ENCODE measurements around the gene CRYGS. TPM values are rescaled to one million over a fixed set of nuclear protein-coding genes. Genes with fewer than 3 reads are reported as not detected.
A peak's percentile ranks its signal among the peaks of the same experiment; 100 is the strongest.

CRYGS gene
- total and polyA plus RNA-seq, 9 of the 15 experiments (the other 6 are each of a cell fraction or from before 2014, with no cell fraction given): 1.5 to 3.8 (median 2.0) TPM

- Histone ChIP-seq H3K9me3 (replicated peaks; ENCODE audit: control insufficient read depth, insufficient read depth, low read depth, low read length) (no peaks in the 10 kb centered on the region), H3K4me3 (no peak overlapping the region), H3K9ac (ENCODE audit: insufficient read depth in 1 of 2, low read depth in 2 of 2, low read length in 2 of 2) (no peak overlapping the region), H3K9me1 (ENCODE audit: control insufficient read depth, insufficient read depth, low read length) (no peaks in the 10 kb centered on the region), H4K20me1 (replicated peaks; ENCODE audit: control insufficient read depth, insufficient read depth, low read length) (peaks cover 3% of the 10 kb centered on the region; the same call in 1 of the 2 replicates), H2AFZ (ENCODE audit: low read depth, low read length) (no peak overlapping the region), H3K4me1 (replicated peaks in 1 of 2; ENCODE audit: control insufficient read depth in 2 of 2, insufficient read depth in 2 of 2, low read length in 2 of 2) (no peaks in the 10 kb centered on the region), H3K27ac (ENCODE audit: extremely low read depth, low read depth, low read length) (no peak overlapping the region), H3K36me3 (ENCODE audit: control insufficient read depth, insufficient read depth, low read length) (no peaks in the 10 kb centered on the region), H3K27me3 (ENCODE audit: control insufficient read depth in 2 of 2, insufficient read depth in 2 of 2, low read length in 2 of 2) (peaks cover 4 to 45% of the 10 kb centered on the region in 2 experiments; a peak in 4 of 5 replicates), H3K79me2 (ENCODE audit: control insufficient read depth, insufficient read depth, low read length) (no peaks in the 10 kb centered on the region), H3K4me2 (ENCODE audit: insufficient read depth, low read length) (no peak overlapping the region)
- CTCF ChIA-PET (ENCODE audit: low intra/inter-chr PET ratio): no interaction called here
- intact Hi-C loops (cut with micrococcal nuclease) (no loop called here), in situ Hi-C loops (cut with MboI) (no loop called here)
- FAIRE-seq (peak; percentile 81), ATAC-seq (peak; percentile 93), DNase-seq (ENCODE audit: extremely low read depth in 1 of 4, low spot score in 3 of 4) (peak; percentile 29 to 52 (median 38))
- BruUV-seq (replicated peaks): no TSS peak
- POLR2A ChIA-PET: no interaction called here
- TF ChIP-seq RAD21 (CRISPR knock-in tag; conservative IDR thresholded peaks at IDR 0.05 in 1 of 2, IDR thresholded peaks at IDR 0.05 in 1 of 2): peak in 1 of 2 experiments; percentile 22; a peak in 1 of 4 replicates
- TF ChIP-seq, protein P1, sequence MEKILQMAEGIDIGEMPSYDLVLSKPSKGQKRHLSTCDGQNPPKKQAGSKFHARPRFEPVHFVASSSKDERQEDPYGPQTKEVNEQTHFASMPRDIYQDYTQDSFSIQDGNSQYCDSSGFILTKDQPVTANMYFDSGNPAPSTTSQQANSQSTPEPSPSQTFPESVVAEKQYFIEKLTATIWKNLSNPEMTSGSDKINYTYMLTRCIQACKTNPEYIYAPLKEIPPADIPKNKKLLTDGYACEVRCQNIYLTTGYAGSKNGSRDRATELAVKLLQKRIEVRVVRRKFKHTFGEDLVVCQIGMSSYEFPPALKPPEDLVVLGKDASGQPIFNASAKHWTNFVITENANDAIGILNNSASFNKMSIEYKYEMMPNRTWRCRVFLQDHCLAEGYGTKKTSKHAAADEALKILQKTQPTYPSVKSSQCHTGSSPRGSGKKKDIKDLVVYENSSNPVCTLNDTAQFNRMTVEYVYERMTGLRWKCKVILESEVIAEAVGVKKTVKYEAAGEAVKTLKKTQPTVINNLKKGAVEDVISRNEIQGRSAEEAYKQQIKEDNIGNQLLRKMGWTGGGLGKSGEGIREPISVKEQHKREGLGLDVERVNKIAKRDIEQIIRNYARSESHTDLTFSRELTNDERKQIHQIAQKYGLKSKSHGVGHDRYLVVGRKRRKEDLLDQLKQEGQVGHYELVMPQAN (IDR thresholded peaks at IDR 0.05; ENCODE audit: borderline replicate concordance): no peak
- TF ChIP-seq, protein P2, sequence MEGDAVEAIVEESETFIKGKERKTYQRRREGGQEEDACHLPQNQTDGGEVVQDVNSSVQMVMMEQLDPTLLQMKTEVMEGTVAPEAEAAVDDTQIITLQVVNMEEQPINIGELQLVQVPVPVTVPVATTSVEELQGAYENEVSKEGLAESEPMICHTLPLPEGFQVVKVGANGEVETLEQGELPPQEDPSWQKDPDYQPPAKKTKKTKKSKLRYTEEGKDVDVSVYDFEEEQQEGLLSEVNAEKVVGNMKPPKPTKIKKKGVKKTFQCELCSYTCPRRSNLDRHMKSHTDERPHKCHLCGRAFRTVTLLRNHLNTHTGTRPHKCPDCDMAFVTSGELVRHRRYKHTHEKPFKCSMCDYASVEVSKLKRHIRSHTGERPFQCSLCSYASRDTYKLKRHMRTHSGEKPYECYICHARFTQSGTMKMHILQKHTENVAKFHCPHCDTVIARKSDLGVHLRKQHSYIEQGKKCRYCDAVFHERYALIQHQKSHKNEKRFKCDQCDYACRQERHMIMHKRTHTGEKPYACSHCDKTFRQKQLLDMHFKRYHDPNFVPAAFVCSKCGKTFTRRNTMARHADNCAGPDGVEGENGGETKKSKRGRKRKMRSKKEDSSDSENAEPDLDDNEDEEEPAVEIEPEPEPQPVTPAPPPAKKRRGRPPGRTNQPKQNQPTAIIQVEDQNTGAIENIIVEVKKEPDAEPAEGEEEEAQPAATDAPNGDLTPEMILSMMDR (IDR thresholded peaks at IDR 0.05 in 2 of 3, conservative IDR thresholded peaks at IDR 0.05 in 1 of 3; ENCODE audit: insufficient read depth in 2 of 3, low read depth in 1 of 3, low read length in 3 of 3): peak; percentile 40 to 61 (median 44); a peak in 5 of 6 replicates
- WGBS (ENCODE audit: insufficient coverage, low coverage, missing lambda C conversion rate): 0% methylated on average over 2 of the region's 3 CpGs
Observed at GRCh38 chr3:186514296-186515002, 29.7 kb downstream of the CRYGS start.
